Upper lobe of right lung (tissue), 1 donor: ENCODE data around the gene APLP2. TPM values are rescaled to one million over a fixed set of nuclear protein-coding genes. Genes with fewer than 3 reads are reported as not detected.
A peak's percentile ranks its signal among the peaks of the same experiment; 100 is the strongest.

Experiments
- ATAC-seq: fragments of 200-7000 bp; cut with Tn5 transposase; one replicate; pipeline ENCODE4 v1.9.1; 2020; ENCODE audit warnings: mild to moderate bottlenecking, moderate library complexity
- DNase-seq: peaks from one replicate; pipeline ENCODE4 v3.0.0-alpha.2; 2020
- H3K27ac ChIP-seq: fragments of 200-600 bp; one replicate; pipeline ENCODE4 v1.8.0; 2022
- H3K27me3 ChIP-seq: fragments of 200-600 bp; one replicate; pipeline ENCODE4 v1.8.0; 2022; ENCODE audit warnings: mild to moderate bottlenecking
- H3K36me3 ChIP-seq: fragments of 200-600 bp; one replicate; pipeline ENCODE4 v1.8.0; 2022
- H3K4me1 ChIP-seq: fragments of 200-600 bp; one replicate; pipeline ENCODE4 v1.8.0; 2022
- H3K4me3 ChIP-seq: fragments of 200-600 bp; one replicate; pipeline ENCODE4 v1.8.0; 2022; ENCODE audit warnings: mild to moderate bottlenecking
- H3K9me3 ChIP-seq: fragments of 200-600 bp; one replicate; pipeline ENCODE4 v1.8.0; 2022
- intact Hi-C: fragments of 100-400 bp; cut with DNase I; formaldehyde crosslinking; loops from one replicate; pipeline ENCODE4 v1.11.0; 2022
- total RNA-seq: library from RNA; stranded (reverse); fragmentation: NEBNext Ultra II Directional; extraction: Animal tissue kit (Norgen Biotek cat#: 25700); gene quantifications from one replicate; pipeline ENCODE4 v1.2.1, GENCODE V29; 2021
- TF ChIP-seq, protein P1 (sequence below): fragments of 200-600 bp; IDR thresholded peaks from one replicate; pipeline ENCODE4 v1.8.0; 2022; ENCODE audit warnings: antibody characterized with exemption
- donor health status: DM: no; HTN: yes; CAD: no; lungs with severe emphysema.

The APLP2 gene
- total RNA-seq, 1 donor from 2014 or later, result 726 TPM

DNA sequence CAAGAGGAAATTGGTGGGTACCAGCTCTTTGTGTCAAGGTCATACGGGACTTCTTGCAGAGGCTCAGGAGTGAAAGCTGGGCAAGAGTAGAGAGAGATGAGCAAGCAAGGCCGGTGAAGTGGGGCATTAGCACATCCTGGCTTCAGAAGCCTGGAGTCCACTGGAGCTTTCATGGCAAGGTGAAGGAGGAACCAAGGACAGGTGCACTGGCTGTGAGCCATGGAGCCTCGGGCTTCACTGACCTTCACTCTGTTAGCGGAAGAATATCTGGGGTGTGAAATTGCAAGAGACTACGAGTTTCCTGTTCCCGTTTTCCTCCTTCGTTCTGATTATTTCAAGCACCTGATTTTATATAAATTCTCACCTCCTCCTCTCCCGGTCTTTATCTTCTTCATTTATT, 64.0 kb downstream of the APLP2 start:
- no peak for DNase-seq
- Histone ChIP-seq H3K27ac (no peak overlapping the region), H3K9me3 (no peaks in the 10 kb centered on the region), H3K4me3 (no peak overlapping the region), H3K27me3 (no peaks in the 10 kb centered on the region), H3K4me1 (no peaks in the 10 kb centered on the region), H3K36me3 (peaks cover 90% of the 10 kb centered on the region)
- TF ChIP-seq, protein P1, sequence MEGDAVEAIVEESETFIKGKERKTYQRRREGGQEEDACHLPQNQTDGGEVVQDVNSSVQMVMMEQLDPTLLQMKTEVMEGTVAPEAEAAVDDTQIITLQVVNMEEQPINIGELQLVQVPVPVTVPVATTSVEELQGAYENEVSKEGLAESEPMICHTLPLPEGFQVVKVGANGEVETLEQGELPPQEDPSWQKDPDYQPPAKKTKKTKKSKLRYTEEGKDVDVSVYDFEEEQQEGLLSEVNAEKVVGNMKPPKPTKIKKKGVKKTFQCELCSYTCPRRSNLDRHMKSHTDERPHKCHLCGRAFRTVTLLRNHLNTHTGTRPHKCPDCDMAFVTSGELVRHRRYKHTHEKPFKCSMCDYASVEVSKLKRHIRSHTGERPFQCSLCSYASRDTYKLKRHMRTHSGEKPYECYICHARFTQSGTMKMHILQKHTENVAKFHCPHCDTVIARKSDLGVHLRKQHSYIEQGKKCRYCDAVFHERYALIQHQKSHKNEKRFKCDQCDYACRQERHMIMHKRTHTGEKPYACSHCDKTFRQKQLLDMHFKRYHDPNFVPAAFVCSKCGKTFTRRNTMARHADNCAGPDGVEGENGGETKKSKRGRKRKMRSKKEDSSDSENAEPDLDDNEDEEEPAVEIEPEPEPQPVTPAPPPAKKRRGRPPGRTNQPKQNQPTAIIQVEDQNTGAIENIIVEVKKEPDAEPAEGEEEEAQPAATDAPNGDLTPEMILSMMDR, result no peak
- intact Hi-C loops, result loop anchor here (5.0 kb wide), 1 partner anchor 211 kb away; no protein-coding TSS in a partner anchor
- ATAC-seq, result no peak

DNA sequence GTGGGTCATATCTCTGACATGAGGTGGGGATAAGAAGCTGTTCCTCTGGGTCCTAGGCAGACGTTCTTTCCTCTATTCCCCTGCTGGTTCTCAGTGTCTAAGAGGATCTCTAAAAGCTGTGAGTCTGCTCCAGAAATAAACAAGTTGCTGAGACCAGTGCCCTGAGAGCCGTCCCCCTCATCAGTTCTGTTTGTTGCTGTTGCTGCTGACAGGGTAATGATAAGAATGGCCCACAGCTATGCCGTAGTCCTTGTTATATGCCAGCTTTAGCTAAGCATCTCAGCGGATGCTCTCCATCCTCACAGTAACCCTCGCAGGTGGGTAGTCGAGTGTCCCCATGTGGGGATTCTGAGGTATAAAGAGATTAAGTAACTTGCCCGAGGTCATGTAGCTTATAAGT, 66.4 kb downstream of the APLP2 start:
- Histone ChIP-seq H3K27ac (no peak overlapping the region), H3K4me3 (no peak overlapping the region), H3K36me3 (peaks cover 80% of the 10 kb centered on the region), H3K27me3 (no peaks in the 10 kb centered on the region), H3K4me1 (no peaks in the 10 kb centered on the region), H3K9me3 (no peaks in the 10 kb centered on the region)
- TF ChIP-seq, protein P1, result no peak
- DNase-seq, result no peak
- ATAC-seq, result no peak
- intact Hi-C loops, result no loop called here

DNA sequence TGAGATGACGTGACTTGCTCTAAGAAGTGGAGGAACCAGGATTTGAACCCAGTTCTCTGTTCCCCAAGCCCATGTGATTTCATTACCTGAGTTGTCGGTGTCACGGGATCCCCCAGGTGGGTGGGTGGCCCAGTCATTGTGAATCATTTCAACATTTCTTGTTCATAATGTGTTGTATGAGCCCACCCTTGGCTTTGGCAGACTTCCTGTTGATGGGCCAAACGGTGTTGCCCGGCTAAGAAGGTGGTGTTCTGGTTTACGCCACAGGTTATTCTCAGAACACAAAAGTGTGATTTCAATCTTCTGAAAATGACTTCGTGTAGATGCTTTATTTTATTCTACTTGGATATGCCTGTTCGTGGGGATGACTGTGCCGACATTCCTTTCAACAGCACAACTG, 68.3 kb downstream of the APLP2 start:
- no peaks in the 10 kb centered on the region for H3K9me3 ChIP-seq
- H3K27ac ChIP-seq, result no peak overlapping the region
- DNase-seq, result no peak
- H3K4me3 ChIP-seq, result no peak overlapping the region
- H3K36me3 ChIP-seq, result peaks cover 83% of the 10 kb centered on the region
- H3K27me3 ChIP-seq, result no peaks in the 10 kb centered on the region
- TF ChIP-seq, protein P1, result no peak
- H3K4me1 ChIP-seq, result no peaks in the 10 kb centered on the region
- intact Hi-C loops, result no loop called here
- no peak for ATAC-seq

DNA sequence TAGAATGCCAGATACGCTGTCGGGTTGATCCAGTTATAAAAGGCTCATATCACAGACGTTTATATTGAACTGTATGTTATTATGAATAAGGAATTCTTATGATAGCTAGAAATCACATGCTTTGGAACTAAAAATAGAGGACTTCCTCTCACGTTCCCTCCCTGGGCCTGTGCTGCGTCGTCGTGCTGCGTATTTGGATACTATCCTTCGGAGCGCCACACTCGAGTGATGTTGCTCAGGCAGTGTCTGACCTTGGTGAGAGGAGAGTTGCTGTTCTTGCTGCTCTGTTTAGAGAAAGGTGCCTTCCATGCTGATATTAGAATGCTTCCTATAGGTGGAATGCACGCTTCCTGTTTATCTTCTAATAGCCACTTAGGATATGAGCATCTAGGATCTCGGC, 69.7 kb downstream of the APLP2 start:
- no peak overlapping the region for H3K27ac ChIP-seq

DNA sequence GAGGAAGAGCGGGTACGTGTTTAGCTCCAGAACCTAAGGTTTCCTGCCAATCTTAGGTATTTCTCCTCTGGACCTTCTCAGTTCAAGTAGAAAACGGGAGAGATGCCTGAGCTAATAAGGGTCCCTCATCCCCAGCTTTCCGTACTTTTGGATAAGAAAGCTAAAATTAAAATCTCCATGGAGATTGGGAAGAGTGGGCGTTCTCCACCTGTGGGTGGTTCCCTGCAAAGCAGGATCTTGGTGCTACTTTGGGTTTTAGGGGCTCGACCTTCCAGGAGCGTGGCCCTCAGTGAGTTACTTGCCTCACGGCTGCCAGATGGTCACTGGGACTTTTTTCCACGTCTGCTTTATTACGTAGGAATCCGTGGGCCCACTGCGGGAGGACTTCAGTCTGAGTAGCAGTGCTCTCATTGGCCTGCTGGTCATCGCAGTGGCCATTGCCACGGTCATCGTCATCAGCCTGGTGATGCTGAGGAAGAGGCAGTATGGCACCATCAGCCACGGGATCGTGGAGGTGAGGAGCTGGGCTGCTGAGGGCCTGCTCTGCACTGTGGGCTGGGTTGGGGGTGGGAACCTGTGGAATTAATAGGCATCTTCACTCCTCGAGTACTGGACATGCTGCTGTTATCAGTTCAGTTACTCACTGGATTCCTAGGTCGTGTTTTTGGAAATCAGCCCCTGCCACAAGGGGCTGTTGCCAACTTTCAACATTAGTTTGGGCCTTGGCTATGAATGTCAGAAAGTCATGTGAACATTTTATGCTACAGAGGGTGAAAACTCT, 72.1 kb downstream of the APLP2 start:
- Histone ChIP-seq H3K4me3 (no peak overlapping the region), H3K27me3 (no peaks in the 10 kb centered on the region), H3K4me1 (peaks cover 13% of the 10 kb centered on the region), H3K27ac (peak overlapping the region; percentile 12), H3K9me3 (no peaks in the 10 kb centered on the region), H3K36me3 (peaks cover 75% of the 10 kb centered on the region)
- TF ChIP-seq, protein P1, result no peak
- no peak for ATAC-seq
- intact Hi-C loops, result no loop called here
- DNase-seq, result no peak

More for the DNA sequence above, 69.7 kb downstream of the APLP2 start:
- H3K27me3 ChIP-seq, result no peaks in the 10 kb centered on the region
- peaks cover 83% of the 10 kb centered on the region for H3K36me3 ChIP-seq
- DNase-seq (no peak), ATAC-seq (no peak)
- no peaks in the 10 kb centered on the region for H3K9me3 ChIP-seq
- no peaks in the 10 kb centered on the region for H3K4me1 ChIP-seq
- intact Hi-C loops, result no loop called here
- TF ChIP-seq, protein P1, result no peak
- H3K4me3 ChIP-seq, result no peak overlapping the region
